ENCODE results near the gene UBE2C. TPM values are rescaled to one million over a fixed set of nuclear protein-coding genes. Genes with fewer than 3 reads are reported as not detected.
"Not testable (repeated sequence)": the region's sequence is repeated elsewhere in the genome, so short reads cannot be mapped to it uniquely, and the experiment has no call there.

The UBE2C gene
- total RNA-seq (0.54 TPM in 1 of 2 replicates, not detected in the other), polyA plus RNA-seq (0.95 and 2.4 TPM in 2 replicates), polyA minus RNA-seq (1.3 and 1.6 TPM in 2 replicates)
- total RNA-seq (2013), result 2.3 TPM

- Mint-ChIP-seq H3K27ac (peak within 1 kb of the TSS; percentile 70), H3K27me3 (no peaks in the 10 kb centered on the region), H3K9me3 (ENCODE audit: insufficient read depth) (no peaks in the 10 kb centered on the region), H3K4me3 (peak within 1 kb of the TSS; percentile 88), H3K4me1 (peaks cover 16% of the 10 kb centered on the region)
- peaks cover 3 to 28% of the 10 kb centered on the region in 2 experiments for H3K36me3 ChIP-seq (replicated peaks in 1 of 2; ENCODE audit: control extremely low read depth in 1 of 2, control insufficient read depth in 1 of 2, extremely low read depth in 1 of 2, insufficient read depth in 2 of 2, low read length in 1 of 2)
- peak; percentile 100 for ATAC-seq (ENCODE audit: low read depth)
- DNase-seq, result peak; percentile 96
- H3K79me2 ChIP-seq (ENCODE audit: control insufficient read depth, insufficient read depth, low read length), result peaks cover 9% of the 10 kb centered on the region
- TF ChIP-seq CTCF (IDR thresholded peaks at IDR 0.05) (no peak), EZH2 (IDR thresholded peaks at IDR 0.05; ENCODE audit: borderline replicate concordance, insufficient read depth, low read depth, low read length, poor library complexity, severe bottlenecking) (no peak)
- CTCF ChIA-PET, result interaction anchor here (1.1 kb wide), 1 partner anchor 21 kb away, joined by 3 read pairs; the partner anchor contains the start of genes DNTTIP1 and WFDC3
- intact Hi-C loops (cut with micrococcal nuclease), result loop anchor here (1.0 to 2.0 kb wide), 6 partner anchors 21 to 160 kb away; partner anchors contain the start of genes ACOT8, CTSA, DNTTIP1 and NEURL2
- peaks cover 9 to 16% of the 10 kb centered on the region in 2 donors for H3K4me1 ChIP-seq (ENCODE audit: control insufficient read depth in 2 of 2, insufficient read depth in 2 of 2, low read length in 2 of 2)
- peaks cover 0 to 2% (median 0%) of the 10 kb centered on the region in 4 experiments for H3K27me3 ChIP-seq (replicated peaks in 1 of 4; ENCODE audit: control extremely low read depth in 1 of 4, control insufficient read depth in 3 of 4, insufficient read depth in 4 of 4, low read length in 3 of 4)
- peak within 1 kb of the TSS; percentile 94 for H2AFZ ChIP-seq (ENCODE audit: insufficient read depth, low read depth, low read length, poor library complexity, severe bottlenecking)
- H3K9ac ChIP-seq (ENCODE audit: low read length), result peak within 1 kb of the TSS; percentile 75
- peak within 1 kb of the TSS; percentile 98 for H3K4me2 ChIP-seq (replicated peaks; ENCODE audit: low read depth, low read length, poor library complexity, severe bottlenecking)
- 4% methylated on average over 65 of the region's 65 CpGs for WGBS (ENCODE audit: insufficient coverage)
- no peaks in the 10 kb centered on the region for H3K9me3 ChIP-seq (ENCODE audit: control extremely low read depth in 1 of 3, control insufficient read depth in 2 of 3, insufficient read depth in 1 of 3, low read length in 2 of 3)
- no peak within 1 kb of the TSS for H3K27ac ChIP-seq (ENCODE audit: low read length in 2 of 2)
- POLR2A ChIA-PET, result no interaction called here
- no peaks in the 10 kb centered on the region for H4K20me1 ChIP-seq (ENCODE audit: control insufficient read depth, insufficient read depth, low read length, poor library complexity, severe bottlenecking)
- peak within 1 kb of the TSS in 4 of 5 experiments; percentile 52 to 85 (median 65) for H3K4me3 ChIP-seq (ENCODE audit: control extremely low read depth in 1 of 5, extremely low read depth in 1 of 5, insufficient read depth in 1 of 5, low read depth in 2 of 5, low read length in 4 of 5)
These were observed at the start of gene UBE2C for GRCh38 chr20:45812157-45813005. Gene UBE2C, plus strand, starts transcription at chr20:45812644. Its CDS starts 52 bp downstream, at chr20:45812696.

GRCh38 chr20:45764618-45765282 lies 47.7 kb upstream of the UBE2C start:
- intact Hi-C loops (cut with micrococcal nuclease); H3K4me3 ChIP-seq (ENCODE audit: control extremely low read depth in 1 of 5, extremely low read depth in 1 of 5, insufficient read depth in 1 of 5, low read depth in 2 of 5, low read length in 4 of 5); H3K9ac ChIP-seq (ENCODE audit: low read length); H3K27ac ChIP-seq (ENCODE audit: low read length in 2 of 2); H3K27ac Mint-ChIP-seq; H3K4me3 Mint-ChIP-seq; H3K27me3 Mint-ChIP-seq; H3K4me2 ChIP-seq (replicated peaks; ENCODE audit: low read depth, low read length, poor library complexity, severe bottlenecking); H3K4me1 Mint-ChIP-seq; POLR2A ChIA-PET; H3K27me3 ChIP-seq (replicated peaks in 1 of 4; ENCODE audit: control extremely low read depth in 1 of 4, control insufficient read depth in 3 of 4, insufficient read depth in 4 of 4, low read length in 3 of 4); H3K9me3 Mint-ChIP-seq (ENCODE audit: insufficient read depth); H3K9me3 ChIP-seq (ENCODE audit: control extremely low read depth in 1 of 3, control insufficient read depth in 2 of 3, insufficient read depth in 1 of 3, low read length in 2 of 3); H3K79me2 ChIP-seq (ENCODE audit: control insufficient read depth, insufficient read depth, low read length); H3K4me1 ChIP-seq (ENCODE audit: control insufficient read depth in 2 of 2, insufficient read depth in 2 of 2, low read length in 2 of 2); ATAC-seq (ENCODE audit: low read depth); DNase-seq; H4K20me1 ChIP-seq (ENCODE audit: control insufficient read depth, insufficient read depth, low read length, poor library complexity, severe bottlenecking); H2AFZ ChIP-seq (ENCODE audit: insufficient read depth, low read depth, low read length, poor library complexity, severe bottlenecking); H3K36me3 ChIP-seq (replicated peaks in 1 of 2; ENCODE audit: control extremely low read depth in 1 of 2, control insufficient read depth in 1 of 2, extremely low read depth in 1 of 2, insufficient read depth in 2 of 2, low read length in 1 of 2): not testable (repeated sequence)
- 100% methylated on average over 5 of the region's 13 CpGs for WGBS (ENCODE audit: insufficient coverage)
- CTCF ChIA-PET, result interaction anchor here (0.7 to 8.5 kb wide), 3 partner anchors 131 to 444 kb away, joined by 4 to 135 read pairs (median 4); no protein-coding TSS in a partner anchor
